Measurements from ENCODE around the gene ANKRD34A. TPM values are rescaled to one million over a fixed set of nuclear protein-coding genes. Genes with fewer than 3 reads are reported as not detected.

ANKRD34A gene
- total and polyA plus RNA-seq, 2 of the 13 experiments (the other 11 are each of a cell fraction or from before 2014, with no cell fraction given), result 0.05 to 0.07 TPM

- no peak for TF ChIP-seq ZBTB2 (CRISPR knock-in tag; IDR thresholded peaks at IDR 0.05; ENCODE audit: low read depth)
- no peak for TF ChIP-seq ZNF280B (CRISPR knock-in tag; IDR thresholded peaks at IDR 0.05; ENCODE audit: borderline replicate concordance)
- no peak for TF ChIP-seq KLF13 (CRISPR knock-in tag; IDR thresholded peaks at IDR 0.05)
- no peak for TF ChIP-seq ZNF414 (CRISPR knock-in tag; IDR thresholded peaks at IDR 0.05)
- TF ChIP-seq DZIP1 (CRISPR knock-in tag; IDR thresholded peaks at IDR 0.05), result no peak
- no peak for TF ChIP-seq ZNF678 (CRISPR knock-in tag; IDR thresholded peaks at IDR 0.05)
- no peak for TF ChIP-seq REST (IDR thresholded peaks at IDR 0.05; ENCODE audit: borderline replicate concordance in 1 of 2, low read depth in 1 of 2, low read length in 2 of 2)
- no peak for TF ChIP-seq ETS1 (CRISPR knock-in tag; IDR thresholded peaks at IDR 0.05)
- TF ChIP-seq ZBTB43 (CRISPR knock-in tag; conservative IDR thresholded peaks at IDR 0.05), result no peak
- TF ChIP-seq ELF4 (CRISPR knock-in tag; IDR thresholded peaks at IDR 0.05; ENCODE audit: borderline replicate concordance), result no peak
- no peak for TF ChIP-seq GPBP1L1 (CRISPR knock-in tag; IDR thresholded peaks at IDR 0.05)
- no peak for TF ChIP-seq ZNF720 (CRISPR knock-in tag; IDR thresholded peaks at IDR 0.05)
Observed at GRCh38 chr1:145957443-145958319, 6.7 kb downstream of the ANKRD34A start, which contains the start of gene LIX1L (continued).
